K562 (cell line): ENCODE data around the gene PLCB3. TPM values are rescaled to one million over a fixed set of nuclear protein-coding genes. Genes with fewer than 3 reads are reported as not detected.

Source experiments
- DPF2 ChIP-seq: fragments of 450-650 bp; IDR thresholded peaks from 2 replicates; pipeline ENCODE4 v1.6.1; 2016
- FOXA3 ChIP-seq, 2 experiments: fragments of 450-650 bp in 1 of 2; sonication (generic) in 1 of 2; formaldehyde crosslinking; IDR thresholded peaks in 1 of 2; conservative IDR thresholded peaks in 1 of 2; 2 replicates each; pipeline versions ENCODE4 v1.4.0 to v1.8.0; 2020 to 2022; ENCODE audit warnings: mild to moderate bottlenecking in 2 of 2, missing genetic modification reagents in 1 of 2
- HDAC8 ChIP-seq: fragments of 450-650 bp; IDR thresholded peaks from 2 replicates; pipeline ENCODE4 v1.6.1; 2016; ENCODE audit warnings: mild to moderate bottlenecking, missing genetic modification characterization, moderate library complexity, missing compliant biosample characterization
- JUND ChIP-seq, 2 experiments: IDR thresholded peaks; 2 replicates in 1 of 2; 3 replicates in 1 of 2; pipeline ENCODE4 v1.6.1; 2011; ENCODE audit warnings: borderline replicate concordance in 2 of 2, low read depth in 2 of 2, low read length in 2 of 2, improper control_type of control experiment in 1 of 2, missing biosample characterization in 1 of 2, missing genetic modification characterization in 1 of 2, missing genetic modification reagents in 1 of 2
- MYNN ChIP-seq, 2 experiments: sonication (generic); formaldehyde crosslinking in 1 of 2; IDR thresholded peaks; 2 replicates each; pipeline versions ENCODE4 v1.5.0 to v1.6.1; 2016 to 2020; ENCODE audit warnings: antibody characterized with exemption in 1 of 2, missing genetic modification reagents in 1 of 2
- NRF1 ChIP-seq, 2 experiments: fragments of 450-650 bp; IDR thresholded peaks in 1 of 2; conservative IDR thresholded peaks in 1 of 2; 2 replicates each; pipeline ENCODE4 v1.6.1; 2014; ENCODE audit warnings: mild to moderate bottlenecking in 2 of 2
- RHOXF2B ChIP-seq: fragments of 250-450 bp; sonication (Bioruptor Pico); conservative IDR thresholded peaks from 2 replicates; pipeline ENCODE4 v1.5.1; 2021
- SAFB2 ChIP-seq: fragments of 200-400 bp; formaldehyde crosslinking; IDR thresholded peaks from 2 replicates; pipeline ENCODE4 v1.6.1; 2018; ENCODE audit warnings: borderline replicate concordance, low read length, low read depth, moderate library complexity; ENCODE audit not compliant: severe bottlenecking
- SMARCA5 ChIP-seq: fragments of 450-650 bp; IDR thresholded peaks from 2 replicates; pipeline ENCODE4 v1.6.1; 2016
- SREBF1 ChIP-seq: fragments of 150-350 bp; IDR thresholded peaks from 2 replicates; pipeline ENCODE4 v1.6.1; 2014; ENCODE audit warnings: antibody characterized with exemption, low read depth, low read length, borderline replicate concordance
- THRAP3 ChIP-seq: fragments of 450-650 bp; IDR thresholded peaks from 2 replicates; pipeline ENCODE4 v1.6.1; 2016; ENCODE audit warnings: mild to moderate bottlenecking, inconsistent platforms, borderline replicate concordance
- ZBTB11 ChIP-seq, 3 experiments: fragments of 200-800 bp in 1 of 3; fragments of 250-450 bp in 1 of 3; fragments of 450-650 bp in 1 of 3; sonication (Bioruptor Pico) in 1 of 3; sonication (Bioruptor generic) in 1 of 3; formaldehyde crosslinking in 1 of 3; IDR thresholded peaks; 2 replicates each; pipeline versions ENCODE4 v1.6.1 to v1.8.0; 2016 to 2022; ENCODE audit warnings: mild to moderate bottlenecking in 2 of 3, missing genetic modification characterization in 2 of 3, missing compliant biosample characterization in 1 of 3, moderate library complexity in 1 of 3
- ZBTB7A ChIP-seq: IDR thresholded peaks from 2 replicates; pipeline ENCODE4 v1.6.1; 2011; ENCODE audit warnings: low read depth, mild to moderate bottlenecking, low read length, moderate library complexity, borderline replicate concordance; ENCODE audit not compliant: control insufficient read depth
- ZKSCAN1 ChIP-seq: fragments of 150-350 bp; IDR thresholded peaks from 2 replicates; pipeline ENCODE4 v1.6.1; 2016; ENCODE audit warnings: low read depth, low read length
- ZNF347 ChIP-seq: fragments of 450-650 bp; formaldehyde crosslinking; IDR thresholded peaks from 2 replicates; pipeline ENCODE4 v1.4.0; 2020; ENCODE audit warnings: low read depth, mild to moderate bottlenecking, moderate library complexity
- polyA plus RNA-seq, 8 experiments: library from polyadenylated mRNA; depleted of rRNA in 4 of 8; stranded (reverse) in 5 of 8; unstranded in 3 of 8; fragments of >200 nt; fragmentation: Nextera tagmentation in 2 of 8; fragmentation: Illumina TruSeq in 1 of 8; extraction: Ambion mirVana in 2 of 8; extraction: Trizol in 1 of 8; gene quantifications; 2 replicates each; pipeline versions ENCODE4 v1.2.1 to v1.2.3, GENCODE V29; 2011 to 2014; ENCODE audit warnings: inconsistent platforms in 1 of 8, missing spikeins in 1 of 8
- total RNA-seq, 7 experiments: library from RNA; depleted of rRNA in 6 of 7; stranded (reverse); fragments of >200 nt in 6 of 7; fragmentation: Illumina TruSeq in 2 of 7; extraction: Trizol in 2 of 7; gene quantifications; 2 replicates each; pipeline versions ENCODE4 v1.2.1 to v1.2.3, GENCODE V29; 2011 to 2021; ENCODE audit warnings: low replicate concordance in 1 of 7
- TF ChIP-seq, protein P1 (sequence below): fragments of 250-450 bp; sonication (Bioruptor Pico); IDR thresholded peaks from 2 replicates; pipeline ENCODE4 v1.5.0; 2021
- TF ChIP-seq, protein P2 (sequence below): sonication (generic); formaldehyde crosslinking; IDR thresholded peaks from 2 replicates; pipeline ENCODE4 v1.8.0; 2022; ENCODE audit warnings: mild to moderate bottlenecking, missing genetic modification reagents

The PLCB3 gene
- total and polyA plus RNA-seq, 9 of the 15 experiments (the other 6 are each of a cell fraction or from before 2014, with no cell fraction given) = 0.31 to 44.8 (median 14.6) TPM

DNA sequence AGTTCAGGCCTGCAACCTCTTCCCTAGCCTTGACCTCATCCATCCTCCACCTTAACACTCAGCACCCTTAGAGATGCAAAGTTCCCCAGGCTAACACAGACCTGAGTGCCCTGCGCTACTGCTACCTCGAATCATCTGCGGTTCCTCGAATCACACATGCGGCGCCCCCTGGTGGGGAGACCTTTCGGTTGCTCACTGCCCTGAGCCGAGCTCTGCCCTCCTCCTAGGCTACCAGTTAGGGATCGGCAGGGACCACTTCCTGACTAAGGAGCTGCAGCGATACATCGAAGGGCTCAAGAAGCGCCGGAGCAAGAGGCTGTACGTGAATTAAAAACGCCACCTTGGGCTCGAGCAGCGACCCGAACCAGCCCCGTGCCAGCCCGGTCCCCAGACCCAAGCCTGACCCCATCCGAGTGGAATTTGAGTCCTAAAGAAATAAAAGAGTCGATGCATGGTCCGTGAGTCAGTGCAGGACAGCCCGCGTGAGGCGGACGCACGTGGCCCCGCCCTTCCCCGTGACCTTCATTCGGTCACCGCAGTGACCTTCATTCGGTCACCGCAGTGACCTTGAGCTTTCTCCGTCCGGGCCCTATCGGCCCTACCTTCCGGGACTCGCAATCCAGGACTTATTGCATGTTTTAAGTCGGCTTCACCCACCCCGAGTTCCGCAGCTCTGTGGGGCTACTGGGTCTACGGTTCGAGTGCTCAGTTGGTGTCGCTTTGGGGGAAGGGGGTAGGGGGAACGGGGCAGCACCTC is 53.2 kb downstream of the PLCB3 start (continued):
- TF ChIP-seq ZBTB11 (CRISPR knock-in tag; IDR thresholded peaks at IDR 0.05) (peak in 1 of 3 experiments; percentile 51; a peak in 1 of 6 replicates), RHOXF2B (no peak), ZBTB7A (no peak; the same call in 1 of the 2 replicates), SMARCA5 (no peak; the same call in 1 of the 2 replicates), SREBF1 (no peak), JUND (IDR thresholded peaks at IDR 0.05; ENCODE audit: borderline replicate concordance, low read depth, low read length) (0 out of 2 replicates have a peak, but pooled peaks have one; percentile 34), JUND (tag; IDR thresholded peaks at IDR 0.05; ENCODE audit: borderline replicate concordance, low read depth, low read length) (peak; percentile 61; the same call in 2 of the 3 replicates), HDAC8 (tag) (no peak), ZNF347 (CRISPR knock-in tag) (no peak), MYNN (IDR thresholded peaks at IDR 0.05) (peak; percentile 57), MYNN (CRISPR knock-in tag; IDR thresholded peaks at IDR 0.05) (no peak), NRF1 (conservative IDR thresholded peaks at IDR 0.05 in 1 of 2, IDR thresholded peaks at IDR 0.05 in 1 of 2) (peak; percentile 55 to 62), ZKSCAN1 (no peak), DPF2 (peak; percentile 71; the same call in 1 of the 2 replicates), SAFB2 (no peak), THRAP3 (no peak), FOXA3 (CRISPR knock-in tag; conservative IDR thresholded peaks at IDR 0.05 in 1 of 2, IDR thresholded peaks at IDR 0.05 in 1 of 2) (no peak; a peak in 1 of 4 replicates)
- TF ChIP-seq, protein P1, sequence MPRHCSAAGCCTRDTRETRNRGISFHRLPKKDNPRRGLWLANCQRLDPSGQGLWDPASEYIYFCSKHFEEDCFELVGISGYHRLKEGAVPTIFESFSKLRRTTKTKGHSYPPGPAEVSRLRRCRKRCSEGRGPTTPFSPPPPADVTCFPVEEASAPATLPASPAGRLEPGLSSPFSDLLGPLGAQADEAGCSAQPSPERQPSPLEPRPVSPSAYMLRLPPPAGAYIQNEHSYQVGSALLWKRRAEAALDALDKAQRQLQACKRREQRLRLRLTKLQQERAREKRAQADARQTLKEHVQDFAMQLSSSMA (CRISPR knock-in tag) = no peak
- TF ChIP-seq, protein P2, sequence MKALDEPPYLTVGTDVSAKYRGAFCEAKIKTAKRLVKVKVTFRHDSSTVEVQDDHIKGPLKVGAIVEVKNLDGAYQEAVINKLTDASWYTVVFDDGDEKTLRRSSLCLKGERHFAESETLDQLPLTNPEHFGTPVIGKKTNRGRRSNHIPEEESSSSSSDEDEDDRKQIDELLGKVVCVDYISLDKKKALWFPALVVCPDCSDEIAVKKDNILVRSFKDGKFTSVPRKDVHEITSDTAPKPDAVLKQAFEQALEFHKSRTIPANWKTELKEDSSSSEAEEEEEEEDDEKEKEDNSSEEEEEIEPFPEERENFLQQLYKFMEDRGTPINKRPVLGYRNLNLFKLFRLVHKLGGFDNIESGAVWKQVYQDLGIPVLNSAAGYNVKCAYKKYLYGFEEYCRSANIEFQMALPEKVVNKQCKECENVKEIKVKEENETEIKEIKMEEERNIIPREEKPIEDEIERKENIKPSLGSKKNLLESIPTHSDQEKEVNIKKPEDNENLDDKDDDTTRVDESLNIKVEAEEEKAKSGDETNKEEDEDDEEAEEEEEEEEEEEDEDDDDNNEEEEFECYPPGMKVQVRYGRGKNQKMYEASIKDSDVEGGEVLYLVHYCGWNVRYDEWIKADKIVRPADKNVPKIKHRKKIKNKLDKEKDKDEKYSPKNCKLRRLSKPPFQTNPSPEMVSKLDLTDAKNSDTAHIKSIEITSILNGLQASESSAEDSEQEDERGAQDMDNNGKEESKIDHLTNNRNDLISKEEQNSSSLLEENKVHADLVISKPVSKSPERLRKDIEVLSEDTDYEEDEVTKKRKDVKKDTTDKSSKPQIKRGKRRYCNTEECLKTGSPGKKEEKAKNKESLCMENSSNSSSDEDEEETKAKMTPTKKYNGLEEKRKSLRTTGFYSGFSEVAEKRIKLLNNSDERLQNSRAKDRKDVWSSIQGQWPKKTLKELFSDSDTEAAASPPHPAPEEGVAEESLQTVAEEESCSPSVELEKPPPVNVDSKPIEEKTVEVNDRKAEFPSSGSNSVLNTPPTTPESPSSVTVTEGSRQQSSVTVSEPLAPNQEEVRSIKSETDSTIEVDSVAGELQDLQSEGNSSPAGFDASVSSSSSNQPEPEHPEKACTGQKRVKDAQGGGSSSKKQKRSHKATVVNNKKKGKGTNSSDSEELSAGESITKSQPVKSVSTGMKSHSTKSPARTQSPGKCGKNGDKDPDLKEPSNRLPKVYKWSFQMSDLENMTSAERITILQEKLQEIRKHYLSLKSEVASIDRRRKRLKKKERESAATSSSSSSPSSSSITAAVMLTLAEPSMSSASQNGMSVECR (CRISPR knock-in tag) = peak; percentile 71
